Ascending aorta (tissue), 2 donors: ENCODE data around the gene AMBP. TPM values are rescaled to one million over a fixed set of nuclear protein-coding genes. Genes with fewer than 3 reads are reported as not detected.

Source experiments
- DNase-seq, 2 donors: peaks; one replicate each; pipeline ENCODE4 v3.0.0-alpha.2; 2019; ENCODE audit warnings: low spot score in 2 of 2
- H3K27ac ChIP-seq, 2 donors: fragments of 200-600 bp; sonication (generic); one replicate each; pipeline ENCODE4 v1.5.1; 2016 to 2017; ENCODE audit warnings: mild to moderate bottlenecking in 1 of 2
- H3K27me3 ChIP-seq: fragments of 200-600 bp; sonication (generic); one replicate; pipeline ENCODE4 v1.5.1; 2017
- H3K36me3 ChIP-seq, 2 donors: fragments of 200-600 bp; sonication (generic); one replicate each; pipeline ENCODE4 v1.5.1; 2016
- H3K4me1 ChIP-seq, 2 donors: fragments of 200-600 bp; sonication (generic); one replicate each; pipeline ENCODE4 v1.5.1; 2016 to 2017; ENCODE audit warnings: mild to moderate bottlenecking in 1 of 2
- H3K4me3 ChIP-seq, 2 donors: fragments of 200-600 bp; sonication (generic); one replicate each; pipeline ENCODE4 v1.5.1; 2016 to 2017; ENCODE audit warnings: mild to moderate bottlenecking in 1 of 2
- H3K9me3 ChIP-seq, 2 donors: fragments of 200-600 bp; sonication (generic); one replicate each; pipeline ENCODE4 v1.5.1; 2016
- CTCF ChIP-seq, 3 experiments: fragments of 200-600 bp in 2 of 3; fragments of 450-650 bp in 1 of 3; sonication (generic) in 2 of 3; IDR thresholded peaks; one replicate each; pipeline ENCODE4 v1.5.1; 2016 to 2019; ENCODE audit warnings: antibody characterized with exemption in 3 of 3, mild to moderate bottlenecking in 1 of 3, moderate library complexity in 1 of 3
- intact Hi-C: fragments of 100-400 bp; cut with DNase I; formaldehyde crosslinking; loops from one replicate; pipeline ENCODE4 v1.15.1; 2023
- total RNA-seq: library from RNA; depleted of rRNA; stranded (reverse); fragments of >200 nt; gene quantifications from one replicate; pipeline ENCODE4 v1.1.0, GENCODE V29; 2016

The AMBP gene
- total RNA-seq, 1 donor from 2014 or later: 6.6 TPM

- peak in 1 of 2 donors; percentile 33 for DNase-seq
- Histone ChIP-seq H3K27me3 (no peaks in the 10 kb centered on the region), H3K36me3 (peaks cover 10 to 42% of the 10 kb centered on the region in 2 donors), H3K4me1 (no peaks in the 10 kb centered on the region), H3K27ac (no peak overlapping the region), H3K9me3 (peaks cover 7 to 22% of the 10 kb centered on the region in 2 donors), H3K4me3 (no peak overlapping the region)
- intact Hi-C loops: no loop called here
- TF ChIP-seq CTCF (IDR thresholded peaks at IDR 0.05): no peak
Measured at GRCh38 chr9:114026335-114026734, 51.8 kb downstream of the AMBP start.

- Histone ChIP-seq H3K4me3 (no peak overlapping the region), H3K27me3 (no peaks in the 10 kb centered on the region), H3K36me3 (peaks cover 5 to 44% of the 10 kb centered on the region in 2 donors), H3K4me1 (no peaks in the 10 kb centered on the region), H3K27ac (no peak overlapping the region), H3K9me3 (peaks cover 7 to 22% of the 10 kb centered on the region in 2 donors)
- intact Hi-C loops: no loop called here
- no peak for TF ChIP-seq CTCF (IDR thresholded peaks at IDR 0.05)
- peak in 1 of 2 donors; percentile 25 for DNase-seq
Measured at GRCh38 chr9:114025760-114026159, 52.3 kb downstream of the AMBP start.

- no peaks in the 10 kb centered on the region for H3K4me1 ChIP-seq
- no peaks in the 10 kb centered on the region for H3K27me3 ChIP-seq
- DNase-seq: no peak
- no peak overlapping the region for H3K4me3 ChIP-seq
- no peak for TF ChIP-seq CTCF (IDR thresholded peaks at IDR 0.05)
- peaks cover 2 to 44% of the 10 kb centered on the region in 2 donors for H3K36me3 ChIP-seq
- intact Hi-C loops: no loop called here
- no peak overlapping the region for H3K27ac ChIP-seq
- peaks cover 7 to 22% of the 10 kb centered on the region in 2 donors for H3K9me3 ChIP-seq
Measured at GRCh38 chr9:114025196-114025753, 52.8 kb downstream of the AMBP start.

- Histone ChIP-seq H3K4me3 (no peak overlapping the region), H3K27me3 (no peaks in the 10 kb centered on the region), H3K9me3 (peaks cover 7 to 32% of the 10 kb centered on the region in 2 donors), H3K27ac (no peak overlapping the region), H3K4me1 (no peaks in the 10 kb centered on the region), H3K36me3 (peaks cover 0 to 50% of the 10 kb centered on the region in 2 donors)
- no peak for TF ChIP-seq CTCF (IDR thresholded peaks at IDR 0.05)
- DNase-seq: no peak
- intact Hi-C loops: no loop called here
Measured at GRCh38 chr9:114023961-114024360, 54.1 kb downstream of the AMBP start.

- no peak overlapping the region for H3K27ac ChIP-seq
- H3K27me3 ChIP-seq: no peaks in the 10 kb centered on the region
- peaks cover 7 to 32% of the 10 kb centered on the region in 2 donors for H3K9me3 ChIP-seq
- no peak for DNase-seq
- peaks cover 19 to 62% of the 10 kb centered on the region in 2 donors for H3K36me3 ChIP-seq
- no peak for TF ChIP-seq CTCF (IDR thresholded peaks at IDR 0.05)
- no peaks in the 10 kb centered on the region for H3K4me1 ChIP-seq
- no peak overlapping the region for H3K4me3 ChIP-seq
- intact Hi-C loops: no loop called here
Measured at GRCh38 chr9:114021578-114021977, 56.5 kb downstream of the AMBP start.
